ENCODE measurements around the gene MAPK7. TPM values are rescaled to one million over a fixed set of nuclear protein-coding genes. Genes with fewer than 3 reads are reported as not detected.

Gene MAPK7
- polyA plus RNA-seq, 1 of the 3 experiments (the other 2 are of a cell fraction), result 19.1 TPM

DNA sequence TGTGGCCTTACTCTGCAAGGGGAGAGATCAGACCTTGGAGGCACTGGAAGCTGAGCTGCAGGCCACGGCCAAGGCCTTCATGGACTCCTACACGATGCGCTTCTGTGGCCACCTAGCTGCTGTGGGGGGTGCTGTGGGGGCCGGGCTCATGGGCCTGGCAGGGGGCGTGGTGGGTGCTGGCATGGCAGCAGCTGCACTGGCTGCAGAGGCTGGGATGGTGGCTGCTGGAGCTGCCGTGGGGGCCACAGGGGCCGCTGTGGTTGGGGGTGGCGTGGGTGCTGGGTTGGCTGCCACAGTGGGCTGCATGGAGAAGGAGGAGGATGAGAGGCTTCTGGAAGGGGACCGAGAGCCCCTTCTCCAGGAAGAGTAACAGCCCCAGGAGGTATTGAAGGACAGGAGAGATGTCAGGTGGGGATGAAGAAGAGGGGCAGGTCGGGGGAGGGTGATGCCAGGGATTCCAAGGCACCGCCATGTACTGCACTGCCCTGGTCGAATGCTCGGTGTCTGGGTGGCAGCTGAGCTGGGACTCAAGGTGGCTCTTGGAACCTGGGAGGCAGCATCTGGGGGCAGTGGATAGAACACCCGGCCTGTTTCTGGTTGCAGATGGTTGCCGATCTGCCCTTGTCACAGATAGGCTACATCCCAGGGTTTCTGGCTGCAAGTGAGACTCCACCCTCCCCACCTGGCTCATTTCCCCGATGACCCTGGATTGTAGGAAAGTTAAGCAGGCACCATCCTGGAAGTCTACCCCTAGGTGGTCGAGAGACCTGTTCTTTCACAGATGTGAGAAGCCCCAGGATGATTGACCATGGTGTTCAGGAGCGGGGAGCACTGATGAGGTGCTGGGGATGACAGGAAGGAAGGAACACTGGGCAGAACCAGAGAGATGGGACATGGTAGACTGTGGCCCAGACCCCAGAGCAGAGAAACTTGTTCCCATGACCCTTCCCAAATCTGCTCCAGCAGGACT lies 37.8 kb downstream of the MAPK7 start:
- Histone ChIP-seq H3F3A (replicated peaks; ENCODE audit: insufficient read depth) (peaks cover 24% of the 10 kb centered on the region), H3K27ac (ENCODE audit: low read depth in 2 of 2, low read length in 1 of 2) (no peak overlapping the region; a peak in 1 of 4 replicates), H3K9me3 (no peaks in the 10 kb centered on the region), H3K4me3 (ENCODE audit: low read depth in 2 of 2, low read length in 1 of 2) (no peak overlapping the region), H3K79me2 (ENCODE audit: insufficient read depth) (peaks cover 4% of the 10 kb centered on the region; the same call in 1 of the 2 replicates), H3K36me3 (replicated peaks in 1 of 2; ENCODE audit: control insufficient read depth in 1 of 2, insufficient read depth in 2 of 2, low read length in 1 of 2) (peaks cover 0 to 12% of the 10 kb centered on the region in 2 experiments), H4K20me1 (ENCODE audit: insufficient read depth) (no peaks in the 10 kb centered on the region), H3K27me3 (ENCODE audit: insufficient read depth) (no peaks in the 10 kb centered on the region), H3K9me2 (no peaks in the 10 kb centered on the region), H3K9ac (no peak overlapping the region), H3K4me1 (ENCODE audit: control insufficient read depth in 1 of 2, insufficient read depth in 2 of 2, low read depth in 1 of 2, low read length in 1 of 2) (peaks cover 17 to 22% of the 10 kb centered on the region in 2 experiments; a peak in 3 of 4 replicates), H2AFZ (ENCODE audit: low read depth) (no peak overlapping the region), H3K4me2 (no peak overlapping the region)
- DNase-seq, result no peak
- 93% methylated on average over 12 of the region's 18 CpGs for WGBS (ENCODE audit: low lambda C conversion rate)
- TF ChIP-seq ELF1 (IDR thresholded peaks at IDR 0.05), result no peak
- TF ChIP-seq SMC3 (IDR thresholded peaks at IDR 0.05; ENCODE audit: low read depth, low read length), result no peak
- no peak for TF ChIP-seq NFIC (IDR thresholded peaks at IDR 0.05; ENCODE audit: borderline replicate concordance)
- TF ChIP-seq NRF1 (IDR thresholded peaks at IDR 0.05; ENCODE audit: low read depth, low read length), result no peak
- TF ChIP-seq, protein P1, sequence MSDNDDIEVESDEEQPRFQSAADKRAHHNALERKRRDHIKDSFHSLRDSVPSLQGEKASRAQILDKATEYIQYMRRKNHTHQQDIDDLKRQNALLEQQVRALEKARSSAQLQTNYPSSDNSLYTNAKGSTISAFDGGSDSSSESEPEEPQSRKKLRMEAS (IDR thresholded peaks at IDR 0.05; ENCODE audit: low read depth), result no peak
- TF ChIP-seq MXI1 (IDR thresholded peaks at IDR 0.05; ENCODE audit: low read depth, low read length), result no peak
- TF ChIP-seq RFX5 (IDR thresholded peaks at IDR 0.05; ENCODE audit: low read length), result no peak
- TF ChIP-seq EZH2phosphoT487 (IDR thresholded peaks at IDR 0.05; ENCODE audit: borderline replicate concordance, low read depth), result no peak
- TF ChIP-seq, protein P2, sequence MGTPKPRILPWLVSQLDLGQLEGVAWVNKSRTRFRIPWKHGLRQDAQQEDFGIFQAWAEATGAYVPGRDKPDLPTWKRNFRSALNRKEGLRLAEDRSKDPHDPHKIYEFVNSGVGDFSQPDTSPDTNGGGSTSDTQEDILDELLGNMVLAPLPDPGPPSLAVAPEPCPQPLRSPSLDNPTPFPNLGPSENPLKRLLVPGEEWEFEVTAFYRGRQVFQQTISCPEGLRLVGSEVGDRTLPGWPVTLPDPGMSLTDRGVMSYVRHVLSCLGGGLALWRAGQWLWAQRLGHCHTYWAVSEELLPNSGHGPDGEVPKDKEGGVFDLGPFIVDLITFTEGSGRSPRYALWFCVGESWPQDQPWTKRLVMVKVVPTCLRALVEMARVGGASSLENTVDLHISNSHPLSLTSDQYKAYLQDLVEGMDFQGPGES (IDR thresholded peaks at IDR 0.05; ENCODE audit: low read depth, low read length), result no peak
- TF ChIP-seq RAD21 (IDR thresholded peaks at IDR 0.05; ENCODE audit: low read length), result no peak
- no peak for TF ChIP-seq TEAD4 (IDR thresholded peaks at IDR 0.05; ENCODE audit: borderline replicate concordance, insufficient read depth)
- TF ChIP-seq GATA2 (CRISPR knock-in tag; IDR thresholded peaks at IDR 0.05), result no peak
- TF ChIP-seq, protein P3, sequence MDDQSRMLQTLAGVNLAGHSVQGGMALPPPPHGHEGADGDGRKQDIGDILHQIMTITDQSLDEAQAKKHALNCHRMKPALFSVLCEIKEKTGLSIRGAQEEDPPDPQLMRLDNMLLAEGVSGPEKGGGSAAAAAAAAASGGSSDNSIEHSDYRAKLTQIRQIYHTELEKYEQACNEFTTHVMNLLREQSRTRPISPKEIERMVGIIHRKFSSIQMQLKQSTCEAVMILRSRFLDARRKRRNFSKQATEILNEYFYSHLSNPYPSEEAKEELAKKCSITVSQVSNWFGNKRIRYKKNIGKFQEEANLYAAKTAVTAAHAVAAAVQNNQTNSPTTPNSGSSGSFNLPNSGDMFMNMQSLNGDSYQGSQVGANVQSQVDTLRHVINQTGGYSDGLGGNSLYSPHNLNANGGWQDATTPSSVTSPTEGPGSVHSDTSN (IDR thresholded peaks at IDR 0.05), result no peak
- CTCF ChIA-PET, result interaction anchor here (1.2 to 2.2 kb wide), 2 partner anchors 14 to 53 kb away, joined by 3 to 9 read pairs; partner anchors contain the start of gene B9D1
- POLR2A ChIA-PET, result interaction anchor here (0.6 kb wide), 1 partner anchor 9 kb away, joined by 3 read pairs; no protein-coding TSS in a partner anchor

Data from SK-N-SH (cell line).